MV-4-11 (cell line): ENCODE results near the gene FAM107A.

Source experiments
- DNase-seq: peaks from one replicate; lab custom pipeline; 2025; lab: John Stamatoyannopoulos, UW

The FAM107A gene, protein sequence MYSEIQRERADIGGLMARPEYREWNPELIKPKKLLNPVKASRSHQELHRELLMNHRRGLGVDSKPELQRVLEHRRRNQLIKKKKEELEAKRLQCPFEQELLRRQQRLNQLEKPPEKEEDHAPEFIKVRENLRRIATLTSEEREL

DNA sequence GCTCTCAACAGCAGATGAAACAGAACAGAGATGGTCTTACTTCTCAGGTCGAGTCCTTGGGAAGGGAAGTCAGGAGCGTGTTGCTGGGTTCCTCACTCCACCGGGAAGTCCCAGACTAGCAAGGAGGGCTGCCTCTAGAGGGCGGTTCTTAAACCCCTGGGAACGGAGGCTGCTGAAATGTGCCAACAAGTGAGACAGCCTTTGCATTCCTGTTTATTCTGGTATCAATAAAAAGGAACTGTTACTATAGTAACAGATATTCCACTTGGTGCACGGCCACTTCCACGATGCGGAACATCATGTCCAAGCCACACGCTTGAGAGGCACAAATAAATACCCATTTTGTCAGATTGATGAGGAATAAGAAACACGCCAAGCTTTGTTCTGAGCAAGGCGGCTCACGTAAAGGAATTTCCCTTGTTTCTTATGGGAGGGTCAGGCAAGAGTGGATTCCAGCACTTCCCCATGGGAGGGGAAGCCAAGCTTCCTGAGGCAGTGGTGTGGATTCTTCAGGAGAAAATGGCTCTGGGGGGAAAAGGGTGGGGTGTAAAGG is at the start of gene FAM107A:
Gene FAM107A (minus strand): TSS at position 123 of the 553 bp plus-strand sequence. CDS start 7,531 bp downstream, outside the sequence.
- no peak for DNase-seq

DNA sequence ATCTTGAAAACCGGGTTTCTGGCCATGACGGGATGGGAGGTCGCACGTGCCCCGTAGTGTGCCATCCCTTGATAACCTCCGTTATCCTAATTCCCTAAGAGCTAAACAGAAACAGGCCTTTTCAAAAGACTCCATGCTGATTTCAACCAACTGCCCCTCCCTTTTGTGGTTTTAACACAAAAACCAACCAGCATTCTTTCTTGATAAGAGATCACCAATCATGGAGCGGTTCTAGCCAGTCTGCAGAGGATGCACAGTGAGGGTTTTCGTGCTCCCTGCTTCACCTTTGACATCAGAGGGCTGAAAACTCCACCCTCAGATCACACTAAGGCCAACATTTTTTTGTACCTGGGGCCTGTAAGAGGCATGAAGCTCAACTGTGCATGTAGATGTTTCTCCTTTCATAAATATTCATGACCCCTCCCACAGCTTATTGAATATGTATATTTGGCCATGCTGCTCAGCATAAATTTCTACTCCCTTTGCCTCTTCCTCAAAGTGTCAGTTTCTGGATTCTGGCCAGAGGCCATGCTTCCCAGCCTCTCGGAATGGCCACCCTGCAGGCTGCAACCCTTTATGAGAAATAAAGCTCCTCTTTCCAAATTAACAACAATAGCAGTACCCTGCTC is 48.1 kb upstream of the FAM107A start:
- no peak for DNase-seq

DNA sequence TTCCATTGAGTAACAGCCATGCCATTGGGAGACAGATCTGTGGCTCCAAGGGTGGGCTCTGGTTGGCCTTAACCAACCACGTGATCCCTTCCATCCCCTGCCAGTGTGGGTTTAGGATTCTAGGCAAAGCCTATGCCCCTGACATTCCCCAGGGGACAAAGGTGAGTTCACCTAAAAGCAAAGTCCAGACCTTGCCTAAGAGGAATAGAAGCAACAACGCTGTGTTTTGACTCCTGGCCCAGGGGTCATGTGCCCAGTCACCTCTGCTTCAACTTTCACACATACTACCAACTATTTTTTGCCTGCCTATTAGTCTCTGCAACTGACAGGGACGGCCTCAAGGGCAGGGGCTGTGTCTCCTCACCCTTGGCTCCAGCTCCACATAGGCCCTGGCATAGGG is 47.4 kb upstream of the FAM107A start:
- DNase-seq = no peak

DNA sequence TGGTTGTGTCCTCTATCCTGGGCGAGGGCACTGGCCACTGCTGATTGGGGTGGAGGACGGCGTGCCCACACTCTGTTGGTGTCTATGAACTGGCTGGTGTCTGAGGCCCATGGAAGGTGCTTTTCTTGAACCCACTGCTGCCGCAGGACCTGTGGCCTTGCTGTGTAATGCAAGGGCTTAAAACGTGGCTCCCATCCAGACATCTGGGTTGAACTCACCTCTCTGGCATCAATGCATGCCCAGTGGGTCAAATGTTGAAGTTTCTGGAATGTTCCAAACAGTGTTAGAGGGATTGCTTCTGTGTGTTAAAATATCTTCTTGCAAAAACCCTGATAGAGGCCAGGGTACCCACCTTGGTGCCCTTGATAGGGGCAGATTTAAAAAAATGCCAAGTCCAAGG is 46.8 kb upstream of the FAM107A start:
- DNase-seq = no peak

DNA sequence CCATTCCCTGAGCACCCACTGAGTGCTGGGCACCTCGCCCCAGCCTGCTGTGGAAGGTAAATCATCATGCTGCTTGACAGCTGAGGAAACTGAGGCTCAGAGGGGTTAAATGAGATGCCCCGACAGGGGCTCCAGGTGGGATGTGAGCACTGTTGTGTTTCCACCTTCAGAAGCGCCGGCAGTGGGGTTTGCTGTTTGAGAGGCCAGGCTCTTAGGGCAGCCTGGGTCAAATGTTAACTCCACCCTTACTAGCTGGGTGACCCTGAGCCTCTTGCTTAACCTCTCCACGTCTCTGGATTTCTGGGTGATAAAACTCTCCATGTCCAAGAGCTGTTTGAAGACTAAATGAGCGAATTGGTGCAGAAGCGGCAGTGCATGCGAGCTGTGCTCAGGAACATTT is 46.3 kb upstream of the FAM107A start:
- DNase-seq = no peak

DNA sequence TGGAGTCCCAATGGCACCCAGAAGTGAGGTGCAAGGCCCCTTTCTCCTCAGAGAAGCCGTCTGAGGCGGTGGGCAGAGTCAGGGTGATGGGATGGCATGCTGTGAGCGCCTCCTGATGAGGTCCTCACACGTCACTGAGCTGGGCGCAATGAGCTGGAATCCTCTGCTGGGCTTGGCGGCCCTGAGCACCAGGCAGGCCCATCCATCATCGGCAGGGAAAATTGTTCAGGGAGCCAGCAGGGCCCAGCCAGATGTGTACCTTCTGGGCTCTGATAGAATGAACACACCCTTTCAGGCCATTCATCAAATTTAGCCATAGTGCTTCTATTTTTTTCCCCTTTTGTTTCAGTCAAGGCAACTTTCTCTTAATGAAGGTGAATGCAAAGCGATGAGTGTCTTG is 45.7 kb upstream of the FAM107A start:
- DNase-seq = no peak

DNA sequence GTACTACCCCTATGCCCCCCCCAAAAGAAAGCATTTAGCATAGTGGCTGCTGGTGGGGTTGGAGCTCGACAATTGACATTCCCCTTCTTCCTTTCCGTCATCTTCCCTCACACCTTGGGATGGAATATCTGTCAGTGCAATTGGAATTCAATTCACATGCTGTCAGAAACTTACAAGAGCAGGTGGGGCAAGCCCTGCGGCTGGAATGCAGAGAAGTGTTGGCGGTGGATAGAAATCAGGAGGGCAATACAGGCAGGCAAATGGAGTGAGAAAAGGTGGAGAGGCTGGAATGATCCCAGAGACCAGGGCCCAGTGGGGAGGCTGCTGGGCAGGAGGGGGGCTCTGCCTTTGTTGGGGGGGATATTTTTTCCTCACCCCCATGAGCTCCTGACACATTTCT is 45.2 kb upstream of the FAM107A start:
- no peak for DNase-seq

DNA sequence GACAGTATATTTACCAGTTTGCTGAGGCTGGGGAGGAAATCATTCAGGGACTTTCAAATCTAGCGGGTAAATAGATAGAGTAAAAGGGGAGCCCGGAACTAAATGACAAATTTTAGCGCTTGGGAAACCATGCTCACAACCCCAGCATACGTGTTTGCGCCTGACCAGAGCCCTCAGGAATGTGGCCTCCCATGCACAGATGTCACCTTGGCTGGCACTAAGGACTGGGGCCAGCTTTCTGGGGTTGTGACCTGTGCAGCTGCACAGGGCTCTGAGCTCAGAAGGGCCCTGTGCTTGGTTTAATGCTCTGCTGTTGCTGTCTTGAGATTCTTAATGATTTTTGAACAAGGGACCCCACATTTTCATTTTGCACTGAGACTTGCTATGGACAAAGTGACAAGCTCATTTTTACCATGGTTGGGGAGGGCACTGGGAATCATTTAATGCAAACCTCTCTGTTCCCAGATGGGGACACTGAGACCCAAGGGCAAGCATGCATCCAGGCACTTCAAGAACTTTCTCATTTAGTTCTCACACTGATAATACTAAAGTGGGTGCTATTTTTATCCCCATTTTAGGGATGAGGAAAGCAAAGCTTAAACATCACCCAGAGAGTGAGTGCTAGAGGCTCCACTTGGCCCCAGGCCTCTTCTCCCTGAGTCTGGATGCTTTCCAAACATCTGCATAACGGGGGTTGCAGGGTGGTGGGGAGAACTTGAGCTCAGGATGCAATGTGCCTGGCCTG is 44.1 kb upstream of the FAM107A start:
- DNase-seq = no peak

DNA sequence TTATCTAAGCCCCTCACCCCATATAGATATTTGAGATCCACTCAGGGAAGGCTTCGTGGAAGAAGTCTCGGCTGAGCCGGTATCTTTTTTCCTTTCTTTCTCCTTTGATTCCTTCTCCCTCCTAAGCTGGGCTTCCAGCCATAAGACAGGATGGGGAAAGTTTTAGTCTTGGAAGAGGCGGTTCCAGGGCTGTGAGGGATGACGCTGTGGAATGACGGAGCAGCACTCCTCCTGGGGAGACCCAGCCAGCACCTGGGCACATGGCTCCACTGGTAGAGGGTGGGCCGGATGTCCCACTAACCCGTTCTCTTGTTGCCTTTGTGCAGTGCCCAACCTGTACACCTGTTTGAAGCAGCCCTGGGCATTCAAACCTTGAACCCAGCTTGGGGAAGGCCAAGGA is 43.2 kb upstream of the FAM107A start:
- no peak for DNase-seq

DNA sequence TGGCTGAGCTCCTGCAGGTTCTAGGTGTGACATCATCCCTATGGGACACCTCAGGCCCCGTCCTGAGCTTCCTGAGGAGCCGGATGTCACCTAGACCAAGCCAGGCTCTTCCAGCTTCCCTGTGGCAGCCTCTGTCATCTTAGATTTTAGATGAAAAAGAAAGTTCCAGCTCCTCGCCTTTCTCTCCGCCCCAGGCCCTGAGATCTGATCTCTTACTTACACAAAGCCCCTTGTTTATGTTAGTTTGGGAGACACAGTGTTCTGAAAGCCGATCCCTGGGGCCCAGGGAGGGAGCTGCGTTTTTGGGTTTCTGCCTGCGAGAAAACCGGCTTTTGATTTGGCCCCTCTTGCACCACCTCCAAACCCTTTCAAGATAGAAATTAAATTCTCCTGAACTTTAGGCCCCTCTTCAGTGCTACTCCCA is 40.2 kb upstream of the FAM107A start:
- no peak for DNase-seq

DNA sequence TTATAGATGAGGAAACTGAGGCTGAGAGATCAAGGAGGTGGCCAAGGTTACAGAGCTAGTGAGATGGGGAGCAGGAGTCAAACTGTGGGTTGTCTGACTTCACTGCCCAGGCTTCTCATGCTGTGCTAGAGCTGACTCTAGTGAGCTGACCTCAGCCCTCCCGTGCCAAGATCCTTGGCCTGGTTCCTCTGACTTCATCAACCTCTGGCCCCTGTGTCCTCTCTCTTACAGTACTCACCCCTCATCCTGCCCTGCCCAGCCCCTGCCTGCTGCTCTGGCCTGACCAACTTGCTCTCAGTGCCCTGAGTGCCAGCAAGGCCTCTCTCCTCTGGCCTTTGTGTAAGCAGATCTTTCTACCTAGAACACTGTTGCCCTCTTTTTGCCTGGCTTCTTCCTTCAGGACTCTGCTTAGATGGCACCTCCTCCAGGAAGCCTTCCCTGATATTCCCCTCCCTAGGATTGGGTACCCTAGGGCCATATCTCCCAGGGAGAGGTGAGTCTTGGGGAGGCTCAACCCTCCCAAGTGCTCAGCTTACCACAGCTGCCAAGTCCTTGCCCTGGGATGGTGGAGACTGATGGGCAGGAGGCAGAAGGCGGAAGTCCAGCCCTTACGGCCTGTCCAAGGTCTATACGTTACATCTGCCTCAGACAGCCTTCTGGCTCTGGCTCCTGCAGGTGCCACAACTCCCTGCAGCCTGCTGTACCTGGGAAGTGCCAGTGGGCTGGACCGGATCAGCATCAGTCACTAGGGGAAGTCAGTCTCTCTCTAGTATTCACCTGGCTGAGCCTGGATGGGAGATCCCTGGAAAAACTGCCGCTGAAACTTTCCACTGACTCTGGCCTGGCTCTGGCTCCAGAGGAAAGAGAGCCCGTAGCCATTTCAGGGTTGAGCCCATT is 36.3 kb upstream of the FAM107A start:
- no peak for DNase-seq

DNA sequence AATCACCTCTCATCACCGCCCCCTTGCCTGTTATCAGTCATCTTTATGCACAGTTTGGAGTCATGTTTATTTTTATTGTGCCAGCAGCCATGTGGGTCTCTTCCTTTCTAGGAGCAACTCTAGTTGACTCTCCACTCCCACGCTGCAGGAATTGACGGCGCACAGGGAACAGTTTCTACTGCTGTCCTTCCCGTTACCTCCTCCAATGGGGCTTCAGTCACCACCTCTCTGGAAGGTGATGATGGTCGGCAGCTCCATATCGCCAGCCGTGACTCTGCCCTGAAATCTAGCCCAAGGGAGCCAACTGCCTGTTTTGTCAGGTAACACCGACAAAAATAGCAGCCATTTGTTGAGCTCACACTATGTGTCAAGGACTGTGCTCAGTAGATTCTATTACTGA is 35.6 kb upstream of the FAM107A start:
- DNase-seq = no peak

DNA sequence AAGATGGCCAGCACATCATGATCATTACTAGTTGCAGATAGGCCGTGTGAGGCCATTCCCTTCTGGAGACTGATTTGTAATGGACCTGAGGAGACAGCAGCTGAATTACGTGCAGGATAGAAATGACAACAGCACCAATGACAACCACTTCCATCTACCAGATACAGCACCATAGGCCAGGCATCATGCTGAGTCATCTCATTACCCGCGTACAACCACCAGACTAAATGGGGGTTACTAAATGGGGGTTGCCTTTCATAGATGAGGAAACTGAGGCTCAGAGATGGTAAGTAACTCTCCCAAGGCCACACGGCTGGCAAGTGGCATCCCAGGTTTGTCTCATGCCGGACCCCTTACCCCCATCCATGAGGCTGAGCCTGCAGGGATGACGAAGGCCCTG is 32.8 kb upstream of the FAM107A start:
- no peak for DNase-seq

DNA sequence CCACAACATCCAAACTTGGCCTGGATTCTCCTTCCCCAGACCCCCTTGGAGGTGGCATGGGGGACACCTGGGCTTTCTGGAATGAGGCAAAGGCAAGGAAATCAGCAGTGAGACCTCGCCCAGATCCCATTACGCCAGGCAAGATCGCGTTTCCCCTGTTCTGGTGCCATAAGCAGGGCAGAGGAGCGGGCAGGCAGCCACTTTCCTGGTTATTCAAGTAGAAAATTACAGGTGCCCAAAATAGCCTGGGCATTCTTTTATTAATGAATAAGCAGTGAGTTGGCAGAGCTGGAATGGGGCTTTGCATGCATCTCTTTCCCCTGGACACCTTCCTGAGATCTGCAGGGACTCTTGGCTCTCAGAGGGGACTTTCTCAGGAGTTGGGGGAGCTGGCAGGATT is 31.5 kb upstream of the FAM107A start:
- no peak for DNase-seq

DNA sequence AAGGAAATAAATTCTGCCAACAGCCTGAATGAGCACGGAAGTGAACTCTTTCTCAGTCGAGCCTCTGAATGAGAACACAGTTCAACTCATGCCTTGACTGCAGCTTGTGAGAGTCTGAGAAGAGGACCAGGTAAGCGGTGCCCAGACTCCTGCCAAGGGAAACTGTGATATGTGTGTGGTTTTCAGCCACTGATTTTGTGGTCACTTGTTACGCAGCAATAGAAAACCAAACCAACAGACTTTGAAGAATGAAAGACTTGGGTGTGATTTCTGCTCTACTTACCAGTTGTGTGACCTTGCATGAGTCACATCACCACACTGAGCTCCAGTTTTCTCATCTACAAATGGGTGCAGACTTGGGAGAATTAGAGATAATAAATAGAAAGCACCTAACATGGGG is 30.6 kb upstream of the FAM107A start:
- DNase-seq = no peak

DNA sequence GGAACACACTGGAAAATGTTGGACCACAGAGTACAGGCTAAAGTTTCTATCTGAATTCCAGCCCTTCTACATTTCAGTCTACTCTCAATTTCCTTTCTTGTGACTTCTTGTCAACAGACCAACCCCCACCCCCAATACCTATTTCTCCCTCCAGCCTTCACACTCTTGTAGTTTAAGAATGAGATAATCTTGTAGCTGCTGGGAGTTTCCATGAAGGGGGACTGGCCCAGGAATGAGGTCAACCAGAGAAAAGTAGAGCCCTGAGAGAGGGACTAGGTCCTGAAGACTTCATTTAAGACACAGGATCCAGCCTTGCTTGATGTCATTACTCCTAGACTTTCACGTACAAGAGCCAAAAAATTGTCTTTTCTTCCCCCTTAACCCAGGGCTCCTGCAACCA is 29.5 kb upstream of the FAM107A start:
- DNase-seq = no peak

DNA sequence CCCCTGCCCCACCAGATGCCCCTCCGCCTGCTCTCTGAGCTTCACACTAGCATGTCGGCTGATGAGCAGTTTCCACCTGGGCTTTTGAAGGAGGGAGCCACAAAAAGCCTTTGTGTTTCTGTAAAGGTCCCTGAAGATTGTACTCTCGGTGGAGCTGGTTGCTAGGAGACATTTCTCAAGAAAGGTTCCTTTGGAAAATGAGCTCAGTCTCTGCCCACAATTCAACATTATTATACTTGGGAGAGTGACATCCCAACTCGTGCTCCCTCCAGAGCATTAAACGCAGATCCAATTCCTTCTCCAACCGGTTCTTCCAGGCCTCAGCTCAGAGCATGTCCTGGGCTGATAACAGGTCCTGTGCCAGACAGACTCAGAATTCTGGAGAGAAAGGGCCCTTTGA is 26.8 kb upstream of the FAM107A start:
- no peak for DNase-seq

DNA sequence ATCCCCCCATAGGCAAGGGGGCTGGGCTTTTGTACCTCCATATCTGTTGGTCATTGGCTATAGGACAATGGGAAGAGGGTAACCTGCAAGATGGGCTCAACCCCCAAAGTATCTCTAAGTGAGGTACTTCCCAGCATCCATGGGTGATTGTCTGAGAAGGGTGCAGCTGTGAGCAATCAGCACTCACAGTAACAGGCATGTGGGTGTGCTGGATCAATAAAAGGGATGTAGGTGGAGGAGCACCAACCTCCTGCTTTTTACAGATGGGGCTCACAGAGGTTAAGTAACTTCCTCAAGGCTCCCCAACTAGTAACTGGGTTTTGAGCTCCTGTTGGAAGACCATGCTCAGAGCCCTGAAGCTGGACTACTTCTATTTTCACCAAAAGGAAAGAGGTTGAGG is 26.4 kb upstream of the FAM107A start:
- DNase-seq = no peak

DNA sequence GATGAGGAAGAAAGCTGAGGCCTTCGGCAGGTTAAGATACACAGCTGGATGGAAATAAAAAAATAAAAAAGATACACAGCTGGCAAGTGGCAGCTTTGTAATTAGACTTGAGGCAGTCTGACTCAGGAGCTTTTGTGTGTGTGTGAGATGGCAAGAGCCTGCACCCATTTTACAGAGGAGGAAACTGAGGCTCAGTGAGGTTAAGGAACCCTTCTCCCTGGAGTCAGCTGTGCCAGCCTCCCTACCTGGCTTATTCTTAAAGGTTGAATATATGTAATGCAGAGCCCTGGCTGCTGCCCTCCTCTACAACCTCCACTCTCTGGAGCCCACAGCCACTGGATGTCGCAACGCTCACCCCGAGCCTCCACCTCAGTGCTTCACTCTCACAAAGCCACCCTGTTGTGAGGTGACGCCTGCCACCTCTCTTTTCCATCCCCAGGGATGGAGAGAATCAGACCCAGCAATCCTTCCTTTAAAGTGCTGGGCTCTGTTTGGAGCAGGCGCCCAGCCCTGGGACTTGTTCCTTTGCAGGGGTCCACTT is 20.6 kb upstream of the FAM107A start:
- DNase-seq = no peak

DNA sequence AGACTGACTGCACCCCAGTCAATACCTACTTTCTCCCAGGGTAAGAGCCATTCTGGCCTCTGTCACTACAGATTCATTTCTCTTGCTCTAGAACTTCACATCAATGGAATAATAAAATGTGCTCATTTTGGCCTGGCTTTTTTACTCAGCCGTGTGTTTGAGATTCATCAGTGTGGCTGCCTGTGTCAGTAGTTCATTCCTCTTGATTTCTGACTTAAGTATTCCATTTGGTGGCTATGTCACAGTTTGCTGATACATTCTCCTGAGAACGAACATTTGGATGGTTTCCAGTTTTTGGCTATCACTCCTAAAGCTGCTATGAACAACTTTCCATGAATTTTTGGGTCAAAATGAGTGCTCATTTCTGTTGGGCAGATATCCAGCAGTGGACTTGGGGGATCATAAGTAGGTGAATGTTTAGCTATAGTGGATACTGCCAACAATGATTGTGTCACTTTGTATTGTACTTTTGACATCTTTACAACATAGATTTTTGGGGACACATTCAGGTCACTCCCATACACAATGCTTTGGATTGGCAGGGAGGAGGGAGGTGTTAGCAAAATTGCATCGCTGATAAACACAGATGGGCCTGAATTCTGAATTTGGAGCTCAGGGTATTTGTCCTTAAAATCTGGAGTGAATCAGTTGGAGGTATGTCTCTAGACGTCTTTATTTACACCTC is 19.8 kb upstream of the FAM107A start:
- no peak for DNase-seq

DNA sequence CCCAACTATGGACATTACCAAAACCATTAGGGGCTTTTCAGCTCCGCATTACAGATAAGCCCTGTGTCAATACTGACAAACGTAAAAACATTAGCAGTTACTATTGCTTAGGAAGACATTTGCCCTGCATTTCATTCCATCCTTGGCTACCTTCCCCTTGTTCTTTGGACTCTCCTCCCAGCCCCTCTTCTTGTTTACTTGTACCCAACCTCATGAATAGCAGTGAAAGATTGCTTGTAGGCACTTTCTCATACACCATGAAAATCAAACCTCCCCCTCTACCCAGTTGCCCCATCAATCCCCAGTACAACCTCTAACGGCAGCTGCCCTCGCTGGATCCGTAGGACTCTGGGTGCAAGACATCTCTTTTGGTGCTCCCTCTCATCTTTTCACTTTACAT is 16.9 kb upstream of the FAM107A start:
- no peak for DNase-seq
